ENCODE measurements around the gene HCN4. TPM values are rescaled to one million over a fixed set of nuclear protein-coding genes. Genes with fewer than 3 reads are reported as not detected.
"Not testable (repeated sequence)": the region's sequence is repeated elsewhere in the genome, so short reads cannot be mapped to it uniquely, and the experiment has no call there.

Gene HCN4
- total RNA-seq, 2 donors from 2014 or later, result not detected

DNA sequence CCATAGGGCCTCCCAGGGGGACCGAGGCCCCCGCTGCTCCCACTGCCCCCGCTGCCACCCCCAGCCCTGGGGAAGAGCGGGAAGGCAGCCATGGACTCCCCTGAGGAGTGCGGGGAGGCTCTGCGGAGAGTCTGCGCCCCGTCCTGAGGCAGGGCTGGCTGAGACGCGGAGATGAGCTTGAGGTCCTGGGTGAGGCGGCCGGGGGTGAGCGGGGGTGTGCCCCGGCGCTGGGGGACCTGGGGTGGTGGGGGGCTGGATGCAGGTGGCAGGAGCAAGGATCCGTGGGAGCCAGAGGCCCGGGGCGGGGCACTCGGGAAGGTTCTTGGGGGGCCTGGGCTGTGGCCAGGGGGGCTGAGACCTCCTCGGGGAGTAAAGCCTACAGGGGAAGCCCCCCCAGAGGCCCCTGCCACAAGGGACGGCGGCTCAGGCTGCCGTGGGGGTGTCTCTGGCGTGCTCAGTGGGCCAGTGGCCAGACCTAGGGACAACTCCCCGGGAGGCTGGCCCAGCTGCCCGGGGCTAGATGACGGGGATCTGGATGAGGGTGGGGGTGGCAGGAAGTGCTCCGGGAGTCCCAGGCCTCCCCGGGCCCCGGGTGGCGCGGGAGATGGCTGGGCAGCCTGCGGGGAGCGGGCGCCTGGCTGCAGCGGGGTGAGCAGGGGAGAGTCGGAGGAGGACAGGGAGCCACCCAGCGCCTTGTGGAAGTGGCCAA, 45.9 kb downstream of the HCN4 start:
- no peaks in the 10 kb centered on the region for H3K9me3 Mint-ChIP-seq
- no peak overlapping the region for H3K4me3 Mint-ChIP-seq
- H3K27me3 Mint-ChIP-seq, result peaks cover 0 to 12% of the 10 kb centered on the region in 2 donors
- no peak overlapping the region for H3K27ac Mint-ChIP-seq
- H3K36me3 Mint-ChIP-seq, result no peaks in the 10 kb centered on the region
- no peak for ATAC-seq
- peaks cover 5 to 10% of the 10 kb centered on the region in 2 donors for H3K4me1 Mint-ChIP-seq (ENCODE audit: low read depth in 2 of 2)
- DNase-seq (ENCODE audit: low spot score), result no peak

DNA sequence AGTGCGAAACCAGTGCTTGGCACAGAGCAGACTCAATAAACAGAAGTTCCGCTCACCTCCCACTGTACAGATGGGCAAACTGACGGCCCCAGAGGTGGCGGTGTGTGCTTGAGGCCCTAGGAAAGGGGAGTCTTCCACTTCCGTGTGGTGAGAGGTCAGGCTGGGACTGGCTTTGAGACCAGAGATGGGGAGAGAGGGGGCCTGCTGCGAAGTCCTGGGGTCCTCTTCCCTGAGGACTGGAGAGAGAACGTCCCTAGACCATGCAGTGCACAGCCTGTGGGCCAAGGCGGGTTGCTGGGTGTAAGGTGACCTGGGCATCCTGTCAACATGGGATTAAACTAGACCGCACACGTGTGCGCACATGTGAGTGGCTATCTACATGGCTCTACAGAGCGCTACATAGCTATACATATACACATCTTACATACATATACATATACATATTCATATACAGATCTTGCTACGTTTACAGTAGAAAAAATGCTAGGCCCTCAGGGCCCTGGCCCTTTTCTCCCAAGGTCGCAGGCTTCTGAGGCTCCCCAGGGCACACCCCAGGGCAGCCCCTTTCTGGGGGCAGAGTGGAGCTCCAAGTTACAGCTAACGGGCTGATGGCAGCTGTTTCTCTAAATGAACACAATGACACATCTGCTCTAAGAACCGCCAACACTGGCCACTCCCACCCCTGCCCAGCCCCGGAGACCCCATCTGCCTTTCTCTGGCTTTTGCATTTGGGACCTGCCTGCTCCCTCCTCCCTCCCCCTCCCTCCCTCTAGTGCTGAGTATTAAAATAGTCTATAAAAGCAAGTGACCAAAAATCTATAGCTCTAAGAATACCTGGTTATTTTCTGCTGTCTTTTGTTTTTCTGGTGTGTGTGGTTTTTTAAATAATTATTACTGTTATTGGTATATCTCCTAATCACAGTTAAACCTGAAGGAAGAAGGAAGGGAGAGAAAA, 47.0 kb downstream of the HCN4 start:
- Mint-ChIP-seq H3K27ac (no peak overlapping the region), H3K9me3 (no peaks in the 10 kb centered on the region), H3K4me3 (no peak overlapping the region), H3K36me3 (no peaks in the 10 kb centered on the region), H3K4me1 (ENCODE audit: low read depth in 2 of 2) (peaks cover 5 to 7% of the 10 kb centered on the region in 2 donors), H3K27me3 (peaks cover 0 to 15% of the 10 kb centered on the region in 2 donors)
- DNase-seq (ENCODE audit: low spot score) (no peak), ATAC-seq (no peak)

DNA sequence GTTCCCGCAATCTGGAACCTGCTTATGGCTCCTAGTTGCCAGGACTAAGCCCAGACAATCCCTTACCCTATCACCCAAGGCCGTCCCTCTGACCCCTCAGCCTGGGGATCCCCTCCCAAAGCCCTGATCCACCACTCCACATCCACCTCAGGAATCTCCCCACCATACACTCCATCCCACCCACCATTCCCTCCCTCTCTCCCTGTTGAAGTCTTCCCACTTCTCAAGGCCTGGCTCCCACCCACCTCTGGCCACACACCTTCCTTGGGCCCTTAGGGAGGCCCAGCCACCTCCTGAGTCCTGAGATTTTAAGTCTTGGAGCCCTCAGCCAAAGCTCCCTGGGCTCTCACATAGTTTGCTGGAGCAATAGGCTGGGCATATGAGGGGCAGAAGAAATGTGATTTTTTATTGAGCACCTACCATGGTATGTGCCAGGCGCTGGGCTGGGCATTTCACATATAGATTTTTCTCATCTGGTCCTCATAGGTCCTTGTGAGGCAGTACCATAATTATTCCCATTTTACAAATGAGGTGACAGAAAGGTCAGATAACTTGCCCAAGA, 48.1 kb downstream of the HCN4 start:
- peaks cover 0 to 15% of the 10 kb centered on the region in 2 donors for H3K27me3 Mint-ChIP-seq
- no peak overlapping the region for H3K27ac Mint-ChIP-seq
- H3K36me3 Mint-ChIP-seq, result no peaks in the 10 kb centered on the region
- DNase-seq (ENCODE audit: low spot score) (no peak), ATAC-seq (no peak)
- peaks cover 3 to 6% of the 10 kb centered on the region in 2 donors for H3K4me1 Mint-ChIP-seq (ENCODE audit: low read depth in 2 of 2)
- H3K9me3 Mint-ChIP-seq, result no peaks in the 10 kb centered on the region
- no peak overlapping the region for H3K4me3 Mint-ChIP-seq

DNA sequence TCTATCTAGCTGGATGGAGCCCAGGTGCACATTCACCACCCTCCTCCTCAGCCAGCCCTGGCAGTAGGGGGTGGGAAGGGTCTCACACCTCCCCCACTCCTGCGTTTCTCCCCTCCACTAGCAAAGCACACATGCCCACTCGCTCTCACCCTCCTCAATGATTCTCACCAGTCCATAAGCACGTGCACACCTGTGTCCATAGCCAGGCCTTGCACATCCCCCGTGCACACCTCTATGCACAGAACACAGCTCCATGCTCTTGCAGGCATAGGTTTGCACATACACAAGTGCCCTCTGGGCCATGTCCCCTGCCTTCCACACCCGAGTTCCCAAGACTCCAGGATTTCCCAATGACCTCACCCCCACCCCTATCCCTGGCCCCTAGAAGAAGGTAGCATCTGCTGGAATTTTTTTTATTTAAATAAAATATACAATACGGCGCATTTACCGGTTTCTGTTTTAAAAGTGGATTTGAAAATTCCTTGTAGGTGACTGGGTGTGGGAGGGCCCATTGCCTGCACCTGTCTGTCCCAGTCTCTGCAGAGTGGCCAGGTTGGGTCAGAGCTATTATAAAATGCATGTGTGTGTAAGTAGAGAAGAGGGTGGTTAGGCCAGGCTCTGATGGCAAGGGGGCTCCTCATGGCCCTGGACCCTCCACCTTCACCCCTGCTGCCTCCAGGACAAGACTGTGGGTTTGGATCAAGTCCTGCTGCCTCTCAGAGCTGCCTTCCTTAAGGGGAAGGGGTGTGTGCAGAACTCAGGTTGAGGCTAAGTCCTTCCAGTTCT, 49.1 kb downstream of the HCN4 start:
- H3K27me3 Mint-ChIP-seq, result peaks cover 0 to 13% of the 10 kb centered on the region in 2 donors

DNA sequence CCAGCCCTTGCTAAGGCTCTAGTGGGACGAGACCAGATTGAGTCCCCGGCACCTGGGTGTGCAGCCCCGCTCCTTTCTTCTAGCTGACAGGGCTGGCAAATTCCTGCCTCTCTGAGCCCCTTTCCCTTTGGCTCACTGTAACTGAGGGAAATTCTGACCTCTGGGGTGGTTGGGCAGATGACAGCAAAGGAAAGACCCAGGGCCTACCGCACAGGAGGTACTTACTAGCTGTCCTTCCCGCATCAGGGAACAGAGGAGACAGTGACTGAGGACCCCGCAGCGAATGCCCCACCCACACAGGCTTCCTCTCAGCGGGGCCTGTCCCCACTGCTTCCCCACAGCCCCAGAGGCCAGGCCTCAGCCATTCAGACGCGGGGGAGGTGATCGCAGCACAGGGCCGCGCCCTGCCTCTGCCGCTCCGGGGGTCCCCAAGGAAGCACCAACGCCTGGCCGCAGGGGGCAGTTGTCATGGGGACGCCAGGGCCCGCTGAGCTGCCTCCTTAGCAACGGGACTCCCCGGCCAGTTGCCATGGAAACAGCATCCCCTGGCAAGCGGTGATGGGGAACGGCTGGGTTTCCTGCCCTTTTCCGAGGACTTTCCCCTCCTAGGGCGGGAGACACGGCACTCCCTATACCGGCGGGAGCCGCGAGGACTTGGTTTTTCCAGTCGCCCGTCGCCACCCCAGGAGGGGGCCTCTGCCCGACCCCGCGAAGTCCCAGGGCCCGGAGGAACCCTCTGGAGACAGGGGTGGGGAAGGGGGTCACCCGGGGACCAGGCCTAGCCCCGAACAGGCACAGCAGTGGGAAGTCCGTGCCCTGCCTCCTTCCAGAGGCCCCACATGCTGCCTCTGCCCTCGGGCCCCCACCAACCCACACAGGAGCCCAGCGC, 50.1 kb downstream of the HCN4 start:
- Mint-ChIP-seq H3K9me3 (no peaks in the 10 kb centered on the region), H3K27ac (no peak overlapping the region), H3K4me1 (ENCODE audit: low read depth in 2 of 2) (peaks cover 0 to 3% of the 10 kb centered on the region in 2 donors), H3K27me3 (peaks cover 0 to 13% of the 10 kb centered on the region in 2 donors), H3K36me3 (no peaks in the 10 kb centered on the region), H3K4me3 (no peak overlapping the region)
- DNase-seq (ENCODE audit: low spot score), result no peak
- ATAC-seq, result peak; percentile 25 to 58

More for the DNA sequence above, 49.1 kb downstream of the HCN4 start:
- no peak overlapping the region for H3K4me3 Mint-ChIP-seq
- no peaks in the 10 kb centered on the region for H3K36me3 Mint-ChIP-seq
- no peaks in the 10 kb centered on the region for H3K9me3 Mint-ChIP-seq
- DNase-seq (ENCODE audit: low spot score) (no peak), ATAC-seq (no peak)
- peaks cover 0 to 3% of the 10 kb centered on the region in 2 donors for H3K4me1 Mint-ChIP-seq (ENCODE audit: low read depth in 2 of 2)
- H3K27ac Mint-ChIP-seq, result no peak overlapping the region

DNA sequence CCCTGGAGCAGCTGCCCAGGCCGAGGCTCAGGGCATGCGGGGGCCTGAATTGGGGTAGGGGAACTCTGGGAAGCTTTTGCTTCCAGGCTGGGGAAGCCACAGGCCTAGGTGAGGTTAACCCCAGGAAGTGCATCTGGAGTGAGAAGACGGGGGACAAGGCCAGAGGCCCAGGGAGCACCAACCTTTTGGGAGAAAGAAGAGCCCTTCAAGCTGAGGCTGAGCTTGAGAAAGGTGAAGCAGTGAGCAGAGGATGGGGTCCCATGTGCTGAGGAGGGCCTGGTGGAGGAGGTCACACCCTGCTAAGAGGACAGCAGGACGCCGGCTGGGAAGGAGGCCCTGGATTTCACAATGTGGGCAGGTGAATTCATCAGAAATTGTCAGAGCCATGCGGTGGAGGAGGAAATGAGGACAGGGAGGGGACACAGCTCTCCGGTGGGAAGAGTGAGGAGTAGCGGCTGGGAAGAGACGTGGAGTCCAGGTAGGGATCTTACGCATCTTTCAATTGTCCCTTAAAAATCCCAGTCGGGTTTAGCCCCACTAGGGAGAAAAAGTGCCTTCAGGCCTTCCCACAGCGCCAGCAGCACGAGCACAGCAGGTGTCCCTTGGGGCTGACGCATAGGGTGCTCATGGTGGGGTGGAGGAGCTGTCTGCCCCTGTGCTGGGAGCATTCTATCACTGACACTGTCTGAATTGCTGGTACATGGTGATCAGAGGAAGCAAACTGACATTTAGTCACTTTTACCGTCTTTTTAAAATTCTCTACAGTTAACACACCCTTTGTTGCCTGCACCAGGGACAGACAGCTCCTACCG, 50.9 kb downstream of the HCN4 start:
- no peak for ATAC-seq
- Mint-ChIP-seq H3K9me3 (no peaks in the 10 kb centered on the region), H3K27me3 (peaks cover 0 to 13% of the 10 kb centered on the region in 2 donors), H3K4me1 (ENCODE audit: low read depth in 2 of 2) (peaks cover 0 to 3% of the 10 kb centered on the region in 2 donors), H3K27ac (no peak overlapping the region), H3K4me3 (no peak overlapping the region), H3K36me3 (no peaks in the 10 kb centered on the region)
- DNase-seq (ENCODE audit: low spot score), result no peak

DNA sequence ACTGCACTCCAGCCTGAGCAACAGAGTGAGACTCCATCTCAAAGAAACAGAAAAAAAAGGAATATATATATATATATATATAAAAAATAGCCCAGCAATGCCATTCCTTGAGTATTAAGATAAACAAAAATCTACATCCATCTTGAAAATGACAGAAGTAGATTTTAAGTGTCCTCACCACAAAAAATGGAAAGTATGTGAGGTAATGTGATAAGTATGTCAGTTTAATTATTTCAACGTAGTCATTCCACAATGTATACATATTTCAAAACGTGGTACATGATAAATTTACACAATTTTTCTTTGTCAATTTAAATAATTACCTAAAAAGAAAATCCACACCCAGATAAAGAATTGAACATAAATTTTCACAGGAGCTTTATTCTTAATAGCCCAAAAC, 54.9 kb downstream of the HCN4 start:
- Mint-ChIP-seq H3K27me3 (peaks cover 0 to 9% of the 10 kb centered on the region in 2 donors), H3K27ac (no peak overlapping the region), H3K4me3 (no peak overlapping the region), H3K4me1 (ENCODE audit: low read depth in 2 of 2) (no peaks in the 10 kb centered on the region), H3K36me3 (no peaks in the 10 kb centered on the region), H3K9me3 (no peaks in the 10 kb centered on the region)
- DNase-seq (ENCODE audit: low spot score), result no peak
- no peak for ATAC-seq

DNA sequence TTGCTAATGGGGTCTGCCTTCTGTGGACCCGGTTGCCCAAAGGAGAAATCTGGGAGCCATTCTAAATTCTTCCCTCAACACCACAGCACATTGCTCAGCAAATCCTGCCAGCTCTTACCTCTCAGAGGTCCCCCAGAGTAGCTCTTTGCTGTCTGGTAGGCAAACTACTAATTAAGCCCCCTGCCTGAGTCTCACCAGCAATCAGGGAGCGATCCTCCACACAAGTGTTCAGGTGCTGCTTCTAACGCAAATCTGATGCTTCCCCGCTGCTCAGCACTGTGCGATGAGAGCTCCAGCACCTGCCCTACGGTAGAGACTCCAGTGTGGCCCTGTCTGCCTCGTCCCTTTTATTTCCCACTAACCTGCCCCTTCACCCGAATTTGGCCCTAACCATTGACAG, 60.5 kb downstream of the HCN4 start:
- DNase-seq (ENCODE audit: low spot score), result no peak
- ATAC-seq, result no peak
- Mint-ChIP-seq H3K9me3 (no peaks in the 10 kb centered on the region), H3K27me3 (peaks cover 0 to 2% of the 10 kb centered on the region in 2 donors), H3K4me3 (no peak overlapping the region), H3K4me1 (ENCODE audit: low read depth in 2 of 2) (peaks cover 4 to 6% of the 10 kb centered on the region in 2 donors), H3K27ac (no peak overlapping the region), H3K36me3 (no peaks in the 10 kb centered on the region)

DNA sequence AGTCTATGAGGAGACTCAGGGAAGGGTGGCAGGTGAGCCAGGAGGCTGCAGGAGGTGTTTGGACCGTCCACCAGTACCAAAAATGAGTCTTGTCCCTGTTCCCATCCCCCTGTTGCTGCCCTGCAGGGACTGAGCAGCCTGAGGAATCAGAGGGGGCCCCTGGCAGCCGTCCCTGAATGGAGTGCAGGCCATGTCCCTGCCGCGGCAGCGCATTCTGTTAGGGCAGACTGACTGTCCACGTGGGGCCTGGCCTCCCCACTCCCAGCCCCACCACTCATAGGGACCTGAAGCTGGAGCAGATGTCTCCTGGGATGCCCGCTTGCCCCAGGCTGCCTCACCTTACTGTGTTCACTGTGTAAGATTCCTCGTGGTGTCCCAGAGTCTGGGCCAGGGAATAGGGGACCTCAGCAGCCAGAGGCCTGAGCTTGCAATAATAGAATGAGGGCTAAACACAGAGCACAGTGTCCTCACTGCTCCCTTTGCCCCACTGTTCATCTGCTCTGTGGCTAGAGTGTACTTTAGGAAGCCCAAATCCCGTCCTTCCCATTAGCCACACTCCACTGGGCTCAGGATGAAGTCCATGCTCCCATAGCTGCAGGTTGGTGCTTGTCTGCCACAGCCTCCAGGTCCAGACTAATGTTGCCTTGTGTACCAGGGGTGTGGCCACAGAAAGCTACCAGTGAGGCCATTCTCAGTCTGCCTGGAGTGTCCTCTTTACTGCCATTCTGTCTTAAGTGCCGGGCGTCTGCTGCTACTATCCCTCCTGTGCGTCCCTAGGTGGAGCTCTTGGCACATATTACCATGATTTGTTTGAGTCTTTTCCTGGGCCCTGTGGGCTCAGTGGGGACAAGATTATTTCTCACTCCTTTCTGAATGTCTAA, 63.2 kb downstream of the HCN4 start:
- no peaks in the 10 kb centered on the region for H3K27me3 Mint-ChIP-seq
- ATAC-seq, result peak in 1 of 2 donors; percentile 24
- no peak overlapping the region for H3K4me3 Mint-ChIP-seq
- H3K4me1 Mint-ChIP-seq (ENCODE audit: low read depth in 2 of 2), result peaks cover 4 to 6% of the 10 kb centered on the region in 2 donors
- no peak overlapping the region for H3K27ac Mint-ChIP-seq
- no peak for DNase-seq (ENCODE audit: low spot score)
- no peaks in the 10 kb centered on the region for H3K36me3 Mint-ChIP-seq
- no peaks in the 10 kb centered on the region for H3K9me3 Mint-ChIP-seq

DNA sequence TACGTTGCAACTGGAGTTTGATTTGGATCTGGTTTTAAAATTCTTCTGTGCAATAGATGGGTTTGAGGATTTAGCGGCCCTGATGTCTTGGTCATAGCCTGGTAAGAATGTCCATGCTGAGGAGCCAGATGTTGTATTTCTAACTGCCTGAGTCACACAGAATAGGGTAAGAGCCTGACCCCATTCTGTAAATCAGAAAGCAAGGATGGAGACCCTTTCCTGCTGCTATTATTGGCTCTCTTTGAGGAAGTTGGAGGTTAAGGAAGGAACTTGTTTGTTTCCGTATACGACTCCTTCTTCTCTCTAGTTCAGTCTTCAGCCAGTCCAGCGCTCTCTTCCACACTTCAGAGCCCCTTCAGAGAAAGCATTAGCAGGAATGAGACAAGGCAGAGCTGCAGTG, 65.1 kb downstream of the HCN4 start:
- Mint-ChIP-seq H3K36me3 (no peaks in the 10 kb centered on the region), H3K4me3 (no peak overlapping the region), H3K9me3 (no peaks in the 10 kb centered on the region), H3K4me1 (ENCODE audit: low read depth in 2 of 2) (peaks cover 4 to 6% of the 10 kb centered on the region in 2 donors), H3K27ac (no peak overlapping the region), H3K27me3 (no peaks in the 10 kb centered on the region)
- DNase-seq (ENCODE audit: low spot score), result no peak
- no peak for ATAC-seq

DNA sequence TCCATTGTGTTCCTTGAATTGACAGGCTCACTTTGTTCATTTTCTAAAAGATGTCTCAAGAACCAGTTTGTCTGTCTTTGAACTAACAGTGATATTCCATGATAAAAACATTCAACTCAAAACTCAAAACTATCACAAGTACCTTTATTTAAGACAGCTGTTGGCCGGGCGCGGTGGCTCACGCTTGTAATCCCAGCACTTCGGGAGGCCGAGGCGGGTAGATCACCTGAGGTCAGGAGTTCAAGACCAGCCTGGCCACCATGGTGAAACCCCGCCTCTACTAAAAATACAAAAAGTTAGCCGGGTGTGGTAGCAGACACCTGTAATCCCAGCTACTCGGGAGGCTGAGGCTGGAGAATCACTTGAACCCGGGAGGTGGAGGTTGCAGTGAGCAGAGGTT, 68.5 kb downstream of the HCN4 start:
- H3K9me3 Mint-ChIP-seq; H3K27me3 Mint-ChIP-seq; DNase-seq (ENCODE audit: low spot score); H3K4me1 Mint-ChIP-seq (ENCODE audit: low read depth in 2 of 2); ATAC-seq; H3K36me3 Mint-ChIP-seq; H3K27ac Mint-ChIP-seq; H3K4me3 Mint-ChIP-seq: not testable (repeated sequence)
